Ureter (tissue), 1 donor: ENCODE measurements around the gene B9D1. TPM values are rescaled to one million over a fixed set of nuclear protein-coding genes. Genes with fewer than 3 reads are reported as not detected.

Experiments
- DNase-seq: peaks from one replicate; pipeline ENCODE4 v3.0.0-alpha.2; 2020; ENCODE audit warnings: low spot score
- total RNA-seq: library from RNA; stranded (reverse); gene quantifications from one replicate; pipeline ENCODE4 v1.2.4, GENCODE V29; 2023
- donor health status: DM: yes; HTN: yes; CAD: no.

Gene B9D1
- total RNA-seq, 1 donor from 2014 or later, result 22.7 TPM

GRCh38 chr17:19320876-19321275 lies 41.6 kb downstream of the B9D1 start:
- no peak for DNase-seq

DNA sequence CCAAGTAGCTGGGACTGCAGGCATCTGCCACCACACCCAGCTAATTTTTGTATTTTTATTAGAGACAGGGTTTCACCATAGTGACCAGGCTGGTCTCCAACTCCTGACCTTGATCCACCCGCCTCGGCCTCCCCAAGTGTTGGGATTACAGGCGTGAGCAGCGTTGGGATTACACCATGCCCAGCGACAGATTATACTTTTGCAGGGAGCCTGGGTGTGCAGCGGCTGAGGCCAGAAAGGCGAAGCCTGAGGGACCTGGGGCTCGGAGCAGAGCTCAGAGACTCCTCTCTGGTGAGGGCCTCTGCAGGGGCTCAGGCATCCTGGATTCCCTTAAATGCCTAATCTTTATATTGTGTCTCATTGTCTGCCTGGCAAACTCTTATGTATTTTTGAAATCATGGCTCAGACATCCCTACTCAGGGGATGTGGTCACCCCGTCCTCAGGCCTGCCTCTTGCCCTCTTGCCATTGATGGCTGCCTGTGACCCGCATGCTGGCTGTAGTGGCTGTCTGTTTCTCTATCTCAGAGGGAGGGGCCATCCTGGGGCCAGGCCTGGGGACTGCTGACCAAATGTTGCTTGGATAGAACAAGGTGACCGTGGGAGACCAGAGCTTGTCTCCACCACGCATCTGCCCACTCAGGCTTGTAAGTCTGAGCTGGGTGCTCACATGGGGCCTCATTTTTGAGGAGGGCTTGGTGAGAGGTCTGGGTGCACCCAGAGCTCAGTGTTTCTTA lies 42.6 kb downstream of the B9D1 start:
- no peak for DNase-seq

GRCh38 chr17:19318611-19319010 lies 43.9 kb downstream of the B9D1 start:
- DNase-seq, result no peak

DNA sequence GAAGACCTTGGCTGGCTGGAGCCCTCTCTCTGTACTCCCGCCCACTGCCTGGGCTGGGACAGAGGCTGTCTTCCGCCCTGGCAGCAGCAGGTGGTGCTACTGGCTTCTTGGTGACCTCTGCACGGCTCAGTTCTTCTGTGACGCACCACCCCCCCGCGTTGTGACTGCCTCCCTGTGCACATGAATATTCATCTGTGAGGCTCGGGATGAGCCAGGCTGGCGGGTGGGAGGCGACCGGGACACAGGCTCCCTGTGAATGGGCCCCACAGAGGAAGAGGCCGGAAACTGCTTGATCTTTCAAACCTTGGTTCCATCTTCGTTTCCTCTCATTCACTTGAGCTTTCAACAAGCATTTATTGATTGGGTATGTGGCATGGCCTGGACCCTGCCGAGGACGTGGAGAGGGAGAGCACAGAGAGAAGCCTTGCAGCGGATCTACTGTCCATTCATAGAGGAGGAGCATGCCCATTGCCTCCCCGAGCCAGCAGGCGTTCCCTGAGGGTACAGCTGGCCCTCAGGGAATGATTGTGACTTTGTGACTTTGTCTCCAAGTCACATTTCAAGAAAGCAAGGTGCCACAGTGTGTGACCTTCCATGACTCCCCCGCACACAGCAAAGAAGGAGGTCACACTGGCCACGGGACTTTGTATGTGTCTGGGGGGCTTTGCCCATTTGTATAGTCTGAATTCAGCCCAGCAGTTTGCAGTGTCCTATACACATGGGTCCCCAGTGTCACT lies 45.0 kb downstream of the B9D1 start:
- peak; percentile 69 for DNase-seq

- DNase-seq, result no peak
Observed at GRCh38 chr17:19316761-19317358, 45.7 kb downstream of the B9D1 start.

DNA sequence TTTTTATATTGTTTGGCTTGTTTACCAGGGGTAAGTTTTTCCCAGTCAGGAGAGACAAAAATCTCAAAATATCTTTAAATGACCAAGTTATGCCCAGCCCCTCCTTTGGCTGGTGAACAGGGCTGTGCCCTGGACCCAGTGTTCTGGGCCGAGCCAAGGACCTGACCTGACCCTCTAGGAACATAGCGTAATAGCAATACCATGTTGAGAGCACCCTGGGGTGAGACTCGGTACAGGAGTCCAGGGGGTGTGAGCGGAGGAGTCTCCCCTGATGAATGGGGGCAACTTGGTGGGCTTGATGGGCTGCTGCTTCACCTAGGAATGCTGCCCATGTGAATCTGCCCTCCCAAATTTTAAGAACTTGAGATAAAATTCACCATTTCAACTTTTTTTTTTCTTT lies 47.4 kb downstream of the B9D1 start:
- no peak for DNase-seq

DNA sequence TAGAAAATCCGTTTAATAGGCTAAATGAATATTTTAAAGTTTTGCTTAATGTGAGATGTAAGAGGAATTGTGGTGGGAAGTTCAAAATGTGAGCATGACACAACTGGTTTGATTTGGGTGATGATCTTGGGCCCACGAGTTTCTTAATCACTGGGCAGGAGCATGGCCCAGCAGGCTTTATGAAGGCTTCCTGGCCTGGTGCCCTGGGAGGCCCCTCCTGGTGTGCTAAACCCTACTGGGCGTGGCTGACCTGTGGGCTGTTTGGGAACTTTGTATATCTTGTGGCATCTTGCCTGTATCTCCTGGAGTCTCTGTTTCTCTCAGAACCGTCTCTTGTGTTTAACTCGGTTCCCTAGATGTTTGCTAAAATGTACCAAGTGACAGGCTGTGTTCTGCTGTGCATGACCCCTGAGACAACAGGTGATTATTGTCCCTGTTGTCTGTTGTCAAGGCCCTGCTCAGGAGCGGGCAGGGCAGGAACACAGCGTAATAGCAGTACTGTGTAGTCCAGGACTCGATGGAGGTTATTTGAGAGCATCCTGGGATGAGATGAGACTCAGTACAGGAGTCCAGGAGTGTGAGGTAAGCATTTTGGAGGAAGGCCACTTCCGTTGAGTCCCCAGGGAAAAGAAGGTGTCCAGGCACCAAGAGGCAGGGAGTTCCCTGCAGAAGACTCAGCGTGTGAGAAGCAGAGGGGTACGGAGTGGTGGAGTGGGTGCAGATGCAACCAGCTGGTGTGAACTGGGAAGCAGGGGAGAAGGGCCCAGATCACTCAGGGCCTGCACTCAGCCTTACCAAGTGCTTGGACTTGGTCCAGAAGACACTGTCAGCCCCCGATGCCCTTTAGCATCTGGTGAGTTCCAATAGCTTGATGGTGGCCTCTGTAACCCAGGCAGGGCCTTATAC lies 48.5 kb downstream of the B9D1 start:
- no peak for DNase-seq

- DNase-seq, result no peak
Observed at GRCh38 chr17:19313066-19313745, 49.3 kb downstream of the B9D1 start.

DNA sequence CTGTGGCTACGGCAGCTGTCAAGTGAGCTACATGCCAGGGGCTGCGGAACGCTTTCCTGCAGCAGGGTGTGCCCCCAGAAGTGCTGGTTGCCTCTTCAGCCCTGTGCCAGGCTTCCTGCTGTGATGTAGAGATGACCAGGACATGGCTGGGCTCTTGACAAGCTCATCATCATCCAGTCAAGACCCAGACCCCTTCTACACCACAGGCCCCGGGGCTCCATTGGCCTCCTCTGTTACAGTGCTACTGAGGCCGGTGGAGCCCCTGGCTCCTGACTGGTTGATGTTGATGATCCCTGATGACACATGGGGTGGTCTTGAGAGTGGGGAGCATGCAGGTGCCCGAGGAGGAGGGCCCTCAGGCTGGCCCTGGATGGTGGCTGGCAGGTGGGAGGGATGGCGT lies 50.1 kb downstream of the B9D1 start:
- no peak for DNase-seq

- no peak for DNase-seq
Observed at GRCh38 chr17:19311421-19312215, 50.9 kb downstream of the B9D1 start.

- DNase-seq, result no peak
Observed at GRCh38 chr17:19311016-19311415, 51.5 kb downstream of the B9D1 start.

DNA sequence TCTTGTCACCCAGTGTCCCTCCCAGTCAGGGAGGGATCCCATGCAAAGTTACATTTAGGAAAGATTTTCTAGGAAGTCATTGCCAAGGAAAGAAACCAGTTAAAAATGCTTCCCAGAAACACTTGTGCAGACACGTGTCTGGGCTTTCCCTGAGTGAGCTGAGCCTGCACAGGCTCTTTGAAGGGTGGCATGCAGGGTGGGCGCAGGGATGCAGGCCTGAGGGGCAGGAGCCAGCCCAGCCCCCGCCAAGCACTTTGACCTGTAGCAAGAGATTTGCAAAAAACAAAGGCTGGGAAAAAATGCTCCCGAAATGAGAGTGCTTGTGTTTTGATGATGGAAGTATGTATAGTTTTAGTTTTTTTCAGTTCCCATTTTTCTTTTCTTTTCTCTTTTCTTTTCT lies 52.4 kb downstream of the B9D1 start:
- no peak for DNase-seq

GRCh38 chr17:19309701-19310100 lies 52.8 kb downstream of the B9D1 start:
- DNase-seq, result no peak

DNA sequence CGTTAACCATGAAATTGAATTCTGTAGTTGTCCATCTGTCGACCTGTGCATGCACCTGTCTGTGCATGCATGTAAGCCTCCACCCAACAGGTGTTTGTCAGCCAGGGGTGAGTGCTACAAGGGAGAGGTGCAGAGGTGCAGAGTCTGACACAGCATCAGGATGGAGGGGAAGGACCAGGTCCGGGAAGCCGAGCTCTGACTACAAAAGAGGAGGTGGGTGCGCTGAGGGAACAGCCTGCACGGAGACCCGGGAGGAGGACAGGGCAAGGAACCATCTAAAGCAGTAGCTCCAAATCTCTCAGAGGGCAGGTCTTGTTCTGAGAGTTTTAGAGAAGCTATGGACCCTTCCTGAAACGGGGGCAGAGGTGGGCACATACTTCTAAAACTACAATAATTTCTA lies 54.1 kb downstream of the B9D1 start:
- DNase-seq, result no peak

GRCh38 chr17:19307521-19307920 lies 55.0 kb downstream of the B9D1 start:
- no peak for DNase-seq

DNA sequence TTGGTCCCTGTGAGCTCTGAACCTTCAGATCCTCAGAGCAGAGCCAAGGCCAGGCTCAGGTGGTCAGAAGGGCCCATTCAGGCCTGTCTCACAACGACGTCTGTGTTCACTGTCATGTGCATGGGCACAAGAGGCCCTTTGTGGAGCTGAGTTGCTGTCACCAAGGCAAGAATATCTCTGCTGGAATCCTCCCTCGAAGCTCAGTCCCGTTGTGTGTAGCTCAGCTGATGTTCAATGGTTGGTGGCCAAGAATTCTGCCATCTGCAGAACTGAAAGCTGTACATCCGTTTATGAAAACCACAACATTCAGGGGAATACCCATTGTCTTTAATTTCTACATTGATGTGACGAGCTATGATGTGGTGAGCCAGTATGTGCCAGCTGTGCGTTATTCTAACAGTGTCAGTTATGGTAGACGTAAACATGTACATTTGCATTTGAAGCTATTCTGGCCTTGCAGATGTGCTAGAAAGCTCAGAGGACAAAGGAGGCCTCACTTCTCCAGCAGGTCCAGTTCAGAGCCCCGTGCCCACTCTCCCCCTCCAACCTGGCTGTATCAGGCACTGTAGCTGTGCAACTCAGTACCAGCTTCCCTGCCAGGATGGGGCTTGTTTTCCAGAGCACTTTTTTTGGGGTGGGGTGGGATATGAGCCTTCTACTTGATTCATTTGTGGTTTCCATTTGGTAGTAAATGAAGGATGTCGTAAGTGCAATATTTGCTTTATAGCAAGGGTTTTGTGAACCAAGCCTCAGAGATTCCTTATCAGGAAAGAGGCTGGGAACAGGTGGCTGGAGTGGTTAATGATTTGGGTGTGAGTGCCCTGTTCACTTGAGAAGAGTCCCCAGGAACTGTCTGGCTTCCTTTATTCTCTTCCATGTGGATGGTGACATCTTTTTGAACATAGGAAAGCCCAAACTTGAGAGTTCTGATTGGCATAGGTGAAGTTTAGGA lies 56.1 kb downstream of the B9D1 start:
- DNase-seq, result no peak

DNA sequence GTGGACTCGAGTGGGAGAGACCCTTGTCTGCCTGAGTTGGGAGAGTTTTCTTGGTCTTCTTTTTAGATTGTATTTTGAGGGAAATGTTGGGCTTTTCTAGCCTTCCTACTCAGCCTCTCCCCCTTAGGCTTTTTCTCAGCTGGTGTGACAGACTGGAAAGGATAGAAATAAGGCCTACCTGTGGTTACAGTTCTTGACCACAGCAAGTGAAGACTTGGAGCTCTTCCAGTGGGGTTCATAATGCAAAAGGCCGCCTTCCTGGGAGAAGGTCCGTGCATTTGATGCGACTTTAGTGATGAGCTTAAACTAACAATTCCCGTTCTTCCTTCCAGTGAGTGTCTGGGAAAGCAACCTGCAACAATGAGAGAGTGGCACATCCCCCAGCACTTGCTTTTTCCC lies 56.8 kb downstream of the B9D1 start:
- no peak for DNase-seq

- no peak for DNase-seq
Observed at GRCh38 chr17:19305256-19305655, 57.3 kb downstream of the B9D1 start.

DNA sequence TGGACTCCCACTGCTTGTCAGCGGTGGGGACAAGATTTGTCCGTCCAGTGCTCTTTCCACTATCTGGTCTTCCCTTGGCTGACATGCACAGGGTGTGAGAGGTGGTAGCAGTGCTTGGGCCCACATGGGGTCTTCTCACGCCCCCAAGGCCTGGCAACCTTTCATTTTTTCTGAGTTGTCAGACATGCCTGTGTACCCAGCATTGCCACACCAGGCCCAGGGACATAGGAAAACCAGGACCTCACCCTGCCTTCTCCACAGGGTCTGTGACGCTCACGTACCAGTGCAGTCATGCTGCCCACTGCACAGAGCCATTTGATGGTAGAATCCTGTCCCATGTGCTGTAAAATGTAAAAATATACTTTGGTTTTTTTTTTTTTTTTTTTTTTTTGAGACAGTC lies 57.8 kb downstream of the B9D1 start:
- no peak for DNase-seq
